Ureter (tissue), 1 donor: ENCODE results near the gene ZNF83. TPM values are rescaled to one million over a fixed set of nuclear protein-coding genes. Genes with fewer than 3 reads are reported as not detected.
A peak's percentile ranks its signal among the peaks of the same experiment; 100 is the strongest.

ENCODE experiments used
- DNase-seq: peaks from one replicate; pipeline ENCODE4 v3.0.0-alpha.2; 2020; ENCODE audit warnings: low spot score
- total RNA-seq: library from RNA; stranded (reverse); gene quantifications from one replicate; pipeline ENCODE4 v1.2.4, GENCODE V29; 2023
- donor health status: DM: yes; HTN: yes; CAD: no.

The ZNF83 gene
- total RNA-seq, 1 donor from 2014 or later, result 110 TPM

DNA sequence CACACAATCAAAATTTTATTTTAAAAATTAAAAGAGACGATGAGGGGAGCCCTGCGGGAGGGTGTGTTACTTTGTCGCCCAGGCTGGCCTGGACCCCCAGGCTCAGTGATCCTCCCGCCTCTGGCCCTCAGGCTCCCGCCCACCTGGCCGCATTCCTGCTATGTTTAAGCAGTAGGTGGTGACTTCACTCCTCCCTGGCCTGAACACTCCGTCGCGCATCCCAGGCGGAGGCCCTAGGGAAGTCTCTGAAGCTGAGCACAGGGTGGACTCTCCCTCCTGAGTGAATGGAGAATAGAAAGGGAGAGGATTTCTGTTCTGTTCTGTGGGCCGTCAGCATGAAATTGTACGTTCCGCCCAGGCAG is 68.5 kb downstream of the ZNF83 start:
- DNase-seq, result peak; percentile 53

DNA sequence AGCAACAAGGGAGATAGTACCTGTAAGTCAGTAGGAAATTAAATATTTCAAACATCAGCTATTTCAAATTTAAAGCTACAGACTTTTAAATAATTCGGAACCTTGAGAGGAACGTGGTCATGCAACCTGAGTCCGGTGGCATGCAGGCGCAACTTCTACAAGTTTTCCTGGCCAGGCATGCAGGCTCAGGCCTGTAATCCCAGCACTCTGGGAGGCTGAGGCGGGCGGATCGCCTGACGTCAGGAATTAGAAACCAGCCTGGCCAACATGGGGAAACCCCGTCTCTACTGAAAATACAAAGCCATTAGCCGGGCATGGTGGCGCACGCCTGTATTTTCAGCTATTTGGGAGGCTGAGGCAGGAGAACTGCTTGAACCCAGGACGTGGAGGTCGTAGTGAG is 70.2 kb downstream of the ZNF83 start:
- no peak for DNase-seq

DNA sequence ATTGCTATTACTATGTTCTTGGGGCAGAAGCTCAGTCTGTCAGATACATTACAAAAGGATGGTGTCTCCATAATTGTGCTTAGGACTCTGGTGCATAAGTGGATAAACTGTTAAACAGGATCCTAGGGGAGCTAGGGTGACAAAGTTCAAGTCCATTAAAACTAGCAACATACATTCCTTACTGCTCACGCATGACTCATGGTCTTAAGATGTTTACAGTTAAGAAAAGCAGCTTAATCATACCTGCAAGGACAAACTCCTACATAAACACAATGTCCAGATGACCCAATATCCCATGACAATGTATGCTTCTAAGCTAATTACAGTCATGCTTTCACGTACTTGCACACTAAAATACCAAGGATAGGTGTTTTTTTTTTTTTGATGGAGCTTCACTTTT is 71.6 kb downstream of the ZNF83 start:
- DNase-seq, result no peak

DNA sequence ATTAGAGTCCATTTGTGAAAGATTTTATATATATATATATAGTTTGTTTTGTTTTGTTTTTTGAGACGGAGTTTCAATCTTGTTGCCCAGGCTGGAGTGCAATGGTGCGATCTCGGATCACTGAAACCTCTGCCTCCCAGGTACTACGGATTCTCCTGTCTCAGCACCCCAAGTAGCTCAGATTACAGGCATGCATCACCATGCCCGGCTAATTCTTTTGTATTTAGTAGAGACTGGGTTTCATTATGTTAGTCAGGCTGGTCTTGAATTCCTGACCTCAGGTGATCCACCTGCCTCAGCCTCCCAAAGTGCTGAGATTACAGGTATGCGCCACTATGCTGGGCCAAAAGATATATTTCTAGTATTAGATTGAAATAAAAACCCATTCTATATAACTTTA is 72.0 kb downstream of the ZNF83 start:
- DNase-seq, result no peak

Other genes with a start within 250 kb of the ZNF83 start
- 56.3 TPM for gene ZNF528, start 240.5 kb downstream of the ZNF83 start, total RNA-seq
- not detected for gene ZNF534, start 209.2 kb downstream of the ZNF83 start, total RNA-seq
- 5.1 TPM for gene ZNF578, start 184.8 kb downstream of the ZNF83 start, total RNA-seq
- gene ZNF808, start 110.7 kb downstream of the ZNF83 start, total RNA-seq, result 23.4 TPM
- 29.7 TPM for gene ZNF701, start 68.1 kb downstream of the ZNF83 start, total RNA-seq
- 27.9 TPM for gene ZNF611, start 96.7 kb upstream of the ZNF83 start, total RNA-seq
- 23.0 TPM for gene ZNF600, start 148.4 kb upstream of the ZNF83 start, total RNA-seq
- gene ZNF28, start 183.3 kb upstream of the ZNF83 start, total RNA-seq, result 22.3 TPM
- 37.2 TPM for gene ZNF468, start 219.3 kb upstream of the ZNF83 start, total RNA-seq